GM23338 (cell line): ENCODE data around the gene TMTC2.

ENCODE experiments used
- CREB1 ChIP-seq: fragments of 250-450 bp; sonication (Bioruptor Pico); IDR thresholded peaks from 2 replicates; pipeline ENCODE4 v1.5.0; 2020; ENCODE audit warnings: low read depth, mild to moderate bottlenecking, moderate library complexity
- EZH2 ChIP-seq: fragments of 200-600 bp; sonication (generic); IDR thresholded peaks from one replicate; pipeline ENCODE4 v1.8.0; 2017; ENCODE audit warnings: antibody characterized with exemption, mild to moderate bottlenecking, low read depth; ENCODE audit not compliant: unreplicated experiment
- EZH2phosphoT487 ChIP-seq: fragments of 200-600 bp; sonication (generic); IDR thresholded peaks from one replicate; pipeline ENCODE4 v1.8.1; 2018; ENCODE audit warnings: antibody characterized with exemption; ENCODE audit not compliant: unreplicated experiment
- POLR2AphosphoS5 ChIP-seq: IDR thresholded peaks from 2 replicates; pipeline ENCODE4 v1.6.1; 2016; ENCODE audit warnings: antibody characterized with exemption, low read depth
- ZNF114 ChIP-seq: fragments of 250-450 bp; sonication (Bioruptor Pico); IDR thresholded peaks from 2 replicates; pipeline ENCODE4 v1.5.0; 2020; ENCODE audit warnings: mild to moderate bottlenecking, moderate library complexity
- TF ChIP-seq, protein P1 (sequence below), 2 experiments: fragments of 200-600 bp in 1 of 2; sonication (generic) in 1 of 2; conservative IDR thresholded peaks; 2 replicates each; pipeline versions ENCODE4 v1.5.1 to v1.6.1; 2016 to 2017; ENCODE audit warnings: antibody characterized with exemption in 2 of 2, low read depth in 2 of 2, mild to moderate bottlenecking in 2 of 2, moderate library complexity in 1 of 2
- TF ChIP-seq, protein P2 (sequence below): IDR thresholded peaks from one replicate; pipeline ENCODE4 v1.6.1; 2018; ENCODE audit warnings: antibody characterized with exemption; ENCODE audit not compliant: unreplicated experiment
- TF ChIP-seq, protein P3 (sequence below): IDR thresholded peaks from 2 replicates; pipeline ENCODE4 v1.6.1; 2016; ENCODE audit warnings: antibody characterized with exemption

DNA sequence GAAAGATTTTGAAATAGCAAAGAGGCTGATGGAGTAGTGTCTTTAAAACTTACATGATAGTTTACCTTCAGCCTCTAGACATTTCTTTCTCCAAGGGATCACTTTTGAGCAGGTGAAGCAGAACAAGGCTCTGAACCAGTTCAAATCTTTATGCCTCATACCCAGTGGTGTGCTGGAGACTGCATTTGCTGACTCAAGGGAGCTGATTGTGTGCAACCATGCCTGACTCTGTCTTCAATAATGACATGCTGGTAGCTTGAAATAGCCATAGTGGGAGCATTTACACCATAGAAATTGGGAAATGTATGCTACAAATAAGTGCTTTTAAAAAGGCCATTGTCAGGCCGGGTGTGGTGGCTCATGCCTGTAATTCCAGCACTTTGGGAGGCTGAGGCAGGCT is 482.0 kb downstream of the TMTC2 start:
- TF ChIP-seq, protein P1, sequence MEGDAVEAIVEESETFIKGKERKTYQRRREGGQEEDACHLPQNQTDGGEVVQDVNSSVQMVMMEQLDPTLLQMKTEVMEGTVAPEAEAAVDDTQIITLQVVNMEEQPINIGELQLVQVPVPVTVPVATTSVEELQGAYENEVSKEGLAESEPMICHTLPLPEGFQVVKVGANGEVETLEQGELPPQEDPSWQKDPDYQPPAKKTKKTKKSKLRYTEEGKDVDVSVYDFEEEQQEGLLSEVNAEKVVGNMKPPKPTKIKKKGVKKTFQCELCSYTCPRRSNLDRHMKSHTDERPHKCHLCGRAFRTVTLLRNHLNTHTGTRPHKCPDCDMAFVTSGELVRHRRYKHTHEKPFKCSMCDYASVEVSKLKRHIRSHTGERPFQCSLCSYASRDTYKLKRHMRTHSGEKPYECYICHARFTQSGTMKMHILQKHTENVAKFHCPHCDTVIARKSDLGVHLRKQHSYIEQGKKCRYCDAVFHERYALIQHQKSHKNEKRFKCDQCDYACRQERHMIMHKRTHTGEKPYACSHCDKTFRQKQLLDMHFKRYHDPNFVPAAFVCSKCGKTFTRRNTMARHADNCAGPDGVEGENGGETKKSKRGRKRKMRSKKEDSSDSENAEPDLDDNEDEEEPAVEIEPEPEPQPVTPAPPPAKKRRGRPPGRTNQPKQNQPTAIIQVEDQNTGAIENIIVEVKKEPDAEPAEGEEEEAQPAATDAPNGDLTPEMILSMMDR (conservative IDR thresholded peaks at IDR 0.05; ENCODE audit: low read depth in 2 of 2), result no peak
- TF ChIP-seq EZH2phosphoT487 (no peak), ZNF114 (no peak), POLR2AphosphoS5 (no peak), CREB1 (CRISPR knock-in tag) (no peak), EZH2 (no peak)
- TF ChIP-seq, protein P2, sequence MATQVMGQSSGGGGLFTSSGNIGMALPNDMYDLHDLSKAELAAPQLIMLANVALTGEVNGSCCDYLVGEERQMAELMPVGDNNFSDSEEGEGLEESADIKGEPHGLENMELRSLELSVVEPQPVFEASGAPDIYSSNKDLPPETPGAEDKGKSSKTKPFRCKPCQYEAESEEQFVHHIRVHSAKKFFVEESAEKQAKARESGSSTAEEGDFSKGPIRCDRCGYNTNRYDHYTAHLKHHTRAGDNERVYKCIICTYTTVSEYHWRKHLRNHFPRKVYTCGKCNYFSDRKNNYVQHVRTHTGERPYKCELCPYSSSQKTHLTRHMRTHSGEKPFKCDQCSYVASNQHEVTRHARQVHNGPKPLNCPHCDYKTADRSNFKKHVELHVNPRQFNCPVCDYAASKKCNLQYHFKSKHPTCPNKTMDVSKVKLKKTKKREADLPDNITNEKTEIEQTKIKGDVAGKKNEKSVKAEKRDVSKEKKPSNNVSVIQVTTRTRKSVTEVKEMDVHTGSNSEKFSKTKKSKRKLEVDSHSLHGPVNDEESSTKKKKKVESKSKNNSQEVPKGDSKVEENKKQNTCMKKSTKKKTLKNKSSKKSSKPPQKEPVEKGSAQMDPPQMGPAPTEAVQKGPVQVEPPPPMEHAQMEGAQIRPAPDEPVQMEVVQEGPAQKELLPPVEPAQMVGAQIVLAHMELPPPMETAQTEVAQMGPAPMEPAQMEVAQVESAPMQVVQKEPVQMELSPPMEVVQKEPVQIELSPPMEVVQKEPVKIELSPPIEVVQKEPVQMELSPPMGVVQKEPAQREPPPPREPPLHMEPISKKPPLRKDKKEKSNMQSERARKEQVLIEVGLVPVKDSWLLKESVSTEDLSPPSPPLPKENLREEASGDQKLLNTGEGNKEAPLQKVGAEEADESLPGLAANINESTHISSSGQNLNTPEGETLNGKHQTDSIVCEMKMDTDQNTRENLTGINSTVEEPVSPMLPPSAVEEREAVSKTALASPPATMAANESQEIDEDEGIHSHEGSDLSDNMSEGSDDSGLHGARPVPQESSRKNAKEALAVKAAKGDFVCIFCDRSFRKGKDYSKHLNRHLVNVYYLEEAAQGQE, result no peak
- TF ChIP-seq, protein P3, sequence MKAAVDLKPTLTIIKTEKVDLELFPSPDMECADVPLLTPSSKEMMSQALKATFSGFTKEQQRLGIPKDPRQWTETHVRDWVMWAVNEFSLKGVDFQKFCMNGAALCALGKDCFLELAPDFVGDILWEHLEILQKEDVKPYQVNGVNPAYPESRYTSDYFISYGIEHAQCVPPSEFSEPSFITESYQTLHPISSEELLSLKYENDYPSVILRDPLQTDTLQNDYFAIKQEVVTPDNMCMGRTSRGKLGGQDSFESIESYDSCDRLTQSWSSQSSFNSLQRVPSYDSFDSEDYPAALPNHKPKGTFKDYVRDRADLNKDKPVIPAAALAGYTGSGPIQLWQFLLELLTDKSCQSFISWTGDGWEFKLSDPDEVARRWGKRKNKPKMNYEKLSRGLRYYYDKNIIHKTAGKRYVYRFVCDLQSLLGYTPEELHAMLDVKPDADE, result no peak
